Measurements from ENCODE around the gene LCN2. TPM values are rescaled to one million over a fixed set of nuclear protein-coding genes. Genes with fewer than 3 reads are reported as not detected.

The LCN2 gene
- total and polyA plus RNA-seq, 12 donors: 0.33 to 48.2 (median 1.2) TPM; not detected in 3

GRCh38 chr9:128103589-128103962, 45.7 kb upstream of the LCN2 start:
- no peak overlapping the region for H3K4me3 ChIP-seq
- intact Hi-C loops (cut with DNase I): no loop called here
- peaks cover 39 to 51% of the 10 kb centered on the region in 2 donors for H3K4me1 ChIP-seq (replicated peaks in 1 of 2)
- peaks cover 0 to 73% of the 10 kb centered on the region in 2 donors for H3K36me3 ChIP-seq (replicated peaks in 1 of 2)
- WGBS, 4 donors: 43 to 69% (median 66%) methylated on average over 6 to 8 of the region's 8 CpGs
- no peak for DNase-seq
- peak overlapping the region in 4 of 5 donors; percentile 10 to 98 (median 74) for H3K27ac ChIP-seq
- no peaks in the 10 kb centered on the region for H3K27me3 ChIP-seq
- no peaks in the 10 kb centered on the region for H3K9me3 ChIP-seq (replicated peaks in 1 of 3)
- TF ChIP-seq CTCF (IDR thresholded peaks at IDR 0.05): no peak
- TF ChIP-seq POLR2A (IDR thresholded peaks at IDR 0.05): no peak

GRCh38 chr9:128104171-128104618, 45.1 kb upstream of the LCN2 start:
- 33 to 37% (median 35%) methylated on average over 5 to 6 of the region's 6 CpGs; no CpG with 5 or more reads in 1 of the 4 donors for WGBS, 4 donors
- Histone ChIP-seq H3K27ac (peak overlapping the region; percentile 10 to 98 (median 55)), H3K27me3 (no peaks in the 10 kb centered on the region), H3K36me3 (replicated peaks in 1 of 2) (peaks cover 0 to 78% of the 10 kb centered on the region in 2 donors), H3K4me1 (replicated peaks in 1 of 2) (peaks cover 33 to 45% of the 10 kb centered on the region in 2 donors), H3K4me3 (no peak overlapping the region), H3K9me3 (replicated peaks in 1 of 3) (no peaks in the 10 kb centered on the region)
- DNase-seq: peak in 6 of 7 donors; percentile 61 to 79 (median 73)
- TF ChIP-seq CTCF (IDR thresholded peaks at IDR 0.05) (no peak), POLR2A (IDR thresholded peaks at IDR 0.05) (no peak)
- intact Hi-C loops (cut with DNase I): no loop called here

GRCh38 chr9:128105538-128106175, 43.6 kb upstream of the LCN2 start:
- Histone ChIP-seq H3K4me3 (no peak overlapping the region), H3K4me1 (replicated peaks in 1 of 2) (peaks cover 18 to 30% of the 10 kb centered on the region in 2 donors), H3K36me3 (replicated peaks in 1 of 2) (peaks cover 0 to 78% of the 10 kb centered on the region in 2 donors), H3K9me3 (replicated peaks in 1 of 3) (no peaks in the 10 kb centered on the region), H3K27me3 (no peaks in the 10 kb centered on the region), H3K27ac (no peak overlapping the region)
- WGBS, 4 donors: 86 to 99% (median 89%) methylated on average over 6 to 21 of the region's 21 CpGs
- no peak for DNase-seq
- intact Hi-C loops (cut with DNase I): no loop called here
- TF ChIP-seq POLR2A (IDR thresholded peaks at IDR 0.05) (no peak), CTCF (IDR thresholded peaks at IDR 0.05) (no peak)

GRCh38 chr9:128106181-128106939, 42.9 kb upstream of the LCN2 start:
- Histone ChIP-seq H3K27me3 (no peaks in the 10 kb centered on the region), H3K36me3 (replicated peaks in 1 of 2) (peaks cover 0 to 74% of the 10 kb centered on the region in 2 donors), H3K4me1 (replicated peaks in 1 of 2) (peaks cover 15 to 23% of the 10 kb centered on the region in 2 donors), H3K27ac (peak overlapping the region in 1 of 5 donors; percentile 62), H3K9me3 (replicated peaks in 1 of 3) (no peaks in the 10 kb centered on the region), H3K4me3 (no peak overlapping the region)
- intact Hi-C loops (cut with DNase I): no loop called here
- no peak for DNase-seq
- WGBS, 4 donors: 91 to 92% (median 92%) methylated on average over 12 to 23 of the region's 23 CpGs
- no peak for TF ChIP-seq POLR2A (IDR thresholded peaks at IDR 0.05)
- no peak for TF ChIP-seq CTCF (IDR thresholded peaks at IDR 0.05)

All from adrenal gland (tissue), 12 donors.